Neural progenitor cell (in vitro differentiated cells): ENCODE measurements around the gene SPRYD7.
"Not testable (repeated sequence)": the region's sequence is repeated elsewhere in the genome, so short reads cannot be mapped to it uniquely, and the experiment has no call there.

Experiments used
- EZH2phosphoT487 ChIP-seq: fragments of 200-600 bp; sonication (generic); IDR thresholded peaks from 2 replicates; pipeline ENCODE4 v1.6.1; 2017; ENCODE audit warnings: antibody characterized with exemption
- TF ChIP-seq, protein P1 (sequence below): fragments of 200-600 bp; sonication (generic); IDR thresholded peaks from 2 replicates; pipeline ENCODE4 v1.5.1; 2017; ENCODE audit warnings: antibody characterized with exemption, mild to moderate bottlenecking

DNA sequence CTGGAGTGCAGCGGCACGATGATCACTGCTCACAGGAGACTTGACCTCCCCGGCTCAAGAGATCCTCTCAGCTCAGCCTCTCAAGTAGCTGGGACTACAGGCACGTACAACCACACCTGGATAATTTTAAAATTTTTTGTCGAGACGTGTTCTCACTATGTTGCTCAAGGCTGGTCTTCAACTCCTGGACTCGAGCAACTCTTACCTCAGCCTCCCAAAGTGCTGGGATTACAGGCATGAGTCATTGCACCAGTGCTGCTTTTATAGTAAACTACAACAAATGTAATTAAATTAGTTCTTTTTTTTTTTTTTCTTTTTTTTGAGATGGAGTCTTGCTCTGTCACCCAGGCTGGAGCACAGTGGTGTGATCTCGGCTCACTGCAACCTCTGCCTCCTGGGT is 18.0 kb downstream of the SPRYD7 start:
- TF ChIP-seq, protein P1, sequence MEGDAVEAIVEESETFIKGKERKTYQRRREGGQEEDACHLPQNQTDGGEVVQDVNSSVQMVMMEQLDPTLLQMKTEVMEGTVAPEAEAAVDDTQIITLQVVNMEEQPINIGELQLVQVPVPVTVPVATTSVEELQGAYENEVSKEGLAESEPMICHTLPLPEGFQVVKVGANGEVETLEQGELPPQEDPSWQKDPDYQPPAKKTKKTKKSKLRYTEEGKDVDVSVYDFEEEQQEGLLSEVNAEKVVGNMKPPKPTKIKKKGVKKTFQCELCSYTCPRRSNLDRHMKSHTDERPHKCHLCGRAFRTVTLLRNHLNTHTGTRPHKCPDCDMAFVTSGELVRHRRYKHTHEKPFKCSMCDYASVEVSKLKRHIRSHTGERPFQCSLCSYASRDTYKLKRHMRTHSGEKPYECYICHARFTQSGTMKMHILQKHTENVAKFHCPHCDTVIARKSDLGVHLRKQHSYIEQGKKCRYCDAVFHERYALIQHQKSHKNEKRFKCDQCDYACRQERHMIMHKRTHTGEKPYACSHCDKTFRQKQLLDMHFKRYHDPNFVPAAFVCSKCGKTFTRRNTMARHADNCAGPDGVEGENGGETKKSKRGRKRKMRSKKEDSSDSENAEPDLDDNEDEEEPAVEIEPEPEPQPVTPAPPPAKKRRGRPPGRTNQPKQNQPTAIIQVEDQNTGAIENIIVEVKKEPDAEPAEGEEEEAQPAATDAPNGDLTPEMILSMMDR, result not testable (repeated sequence)
- not testable (repeated sequence) for TF ChIP-seq EZH2phosphoT487
